H9 (cell line): ENCODE results near the gene FUNDC2. TPM values are rescaled to one million over a fixed set of nuclear protein-coding genes. Genes with fewer than 3 reads are reported as not detected.

Experiments used
- DNase-seq: peaks from one replicate; pipeline ENCODE4 v3.0.0-alpha.2; 2017
- H2AFZ ChIP-seq: one replicate; pipeline ENCODE4 v1.6.1; 2013; ENCODE audit warnings: mild to moderate bottlenecking, low read length, control low read depth, moderate library complexity
- H2AK5ac ChIP-seq: 2 replicates; pipeline ENCODE4 v1.6.1; 2013; ENCODE audit warnings: low read length, control low read depth, mixed read lengths; ENCODE audit not compliant: insufficient read length
- H2BK120ac ChIP-seq: one replicate; pipeline ENCODE4 v1.6.1; 2013; ENCODE audit warnings: low read depth, mild to moderate bottlenecking, low read length, control low read depth, inconsistent platforms; ENCODE audit not compliant: poor library complexity, severe bottlenecking
- H2BK12ac ChIP-seq: 2 replicates; pipeline ENCODE4 v1.6.1; 2013; ENCODE audit warnings: low read length, control low read depth, mixed read lengths, low read depth; ENCODE audit not compliant: insufficient read length
- H2BK15ac ChIP-seq: 2 replicates; pipeline ENCODE4 v1.6.1; 2013; ENCODE audit warnings: low read depth, low read length, control low read depth
- H2BK20ac ChIP-seq: one replicate; pipeline ENCODE4 v1.6.1; 2013; ENCODE audit warnings: low read depth, mild to moderate bottlenecking, low read length, control low read depth, inconsistent platforms; ENCODE audit not compliant: poor library complexity, severe bottlenecking
- H2BK5ac ChIP-seq: 2 replicates; pipeline ENCODE4 v1.6.1; 2013; ENCODE audit warnings: low read length, control low read depth, mixed read lengths; ENCODE audit not compliant: insufficient read length
- H3K14ac ChIP-seq: 2 replicates; pipeline ENCODE4 v1.6.1; 2013; ENCODE audit warnings: low read length, control low read depth; ENCODE audit not compliant: insufficient read depth
- H3K18ac ChIP-seq: 2 replicates; pipeline ENCODE4 v1.6.1; 2013; ENCODE audit warnings: low read depth, mild to moderate bottlenecking, mixed read lengths, low read length, control low read depth; ENCODE audit not compliant: insufficient read length
- H3K23ac ChIP-seq: 2 replicates; pipeline ENCODE4 v1.6.1; 2013; ENCODE audit warnings: low read length, control low read depth, mixed read lengths, low read depth; ENCODE audit not compliant: insufficient read length
- H3K23me2 ChIP-seq: 2 replicates; pipeline ENCODE4 v1.6.1; 2013; ENCODE audit warnings: low read depth, mild to moderate bottlenecking, mixed read lengths, low read length, control low read depth; ENCODE audit not compliant: insufficient read length, poor library complexity, severe bottlenecking
- H3K27ac ChIP-seq: 2 replicates; pipeline ENCODE4 v1.5.1; 2013; ENCODE audit warnings: low read length, control low read depth, mixed read lengths, low read depth; ENCODE audit not compliant: insufficient read length
- H3K27me3 ChIP-seq: 2 replicates; pipeline ENCODE4 v1.6.1; 2013; ENCODE audit warnings: low read length, control low read depth, inconsistent platforms; ENCODE audit not compliant: insufficient read depth
- H3K4ac ChIP-seq: 2 replicates; pipeline ENCODE4 v1.6.1; 2013; ENCODE audit warnings: low read depth, mild to moderate bottlenecking, control low read depth, inconsistent platforms, low read length, moderate library complexity
- H3K4me1 ChIP-seq: 2 replicates; pipeline ENCODE4 v1.6.1; 2013; ENCODE audit warnings: low read length, control low read depth, inconsistent platforms; ENCODE audit not compliant: insufficient read depth
- H3K4me2 ChIP-seq: 2 replicates; pipeline ENCODE4 v1.6.1; 2013; ENCODE audit warnings: low read length, control low read depth, mixed read lengths; ENCODE audit not compliant: insufficient read length, insufficient read depth
- H3K56ac ChIP-seq: 2 replicates; pipeline ENCODE4 v1.6.1; 2013; ENCODE audit warnings: low read depth, mild to moderate bottlenecking, mixed read lengths, low read length, control low read depth; ENCODE audit not compliant: insufficient read length
- H3K79me1 ChIP-seq: 2 replicates; pipeline ENCODE4 v1.6.1; 2013; ENCODE audit warnings: low read depth, mild to moderate bottlenecking, moderate library complexity, low read length, control low read depth, inconsistent platforms; ENCODE audit not compliant: insufficient read depth, poor library complexity, severe bottlenecking
- H3K79me2 ChIP-seq: 2 replicates; pipeline ENCODE4 v1.6.1; 2013; ENCODE audit warnings: low read length, control low read depth, inconsistent platforms; ENCODE audit not compliant: insufficient read depth
- H3K9ac ChIP-seq: 2 replicates; pipeline ENCODE4 v1.6.1; 2013; ENCODE audit warnings: low read length, control low read depth, mixed read lengths; ENCODE audit not compliant: insufficient read length; ENCODE audit errors: extremely low read depth
- H3K9me3 ChIP-seq: one replicate; pipeline ENCODE4 v1.6.1; 2013; ENCODE audit warnings: low read depth, low read length, inconsistent platforms; ENCODE audit not compliant: control insufficient read depth
- H3T11ph ChIP-seq: one replicate; pipeline ENCODE4 v1.6.1; 2013; ENCODE audit warnings: mild to moderate bottlenecking, low read length, control low read depth, inconsistent platforms
- H4K20me1 ChIP-seq: one replicate; pipeline ENCODE4 v1.6.1; 2013; ENCODE audit not compliant: control insufficient read depth, insufficient read length, insufficient read depth
- H4K5ac ChIP-seq: 2 replicates; pipeline ENCODE4 v1.6.1; 2013; ENCODE audit warnings: low read depth, mild to moderate bottlenecking, mixed read lengths, low read length, control low read depth; ENCODE audit not compliant: insufficient read length
- H4K8ac ChIP-seq: replicated peaks from 2 replicates; pipeline ENCODE4 v1.6.1; 2013; ENCODE audit warnings: low read length, control low read depth, mixed read lengths, low read depth; ENCODE audit not compliant: insufficient read length
- H4K91ac ChIP-seq: 2 replicates; pipeline ENCODE4 v1.6.1; 2013; ENCODE audit warnings: low read depth, mild to moderate bottlenecking, moderate library complexity, mixed read lengths, low read length, control low read depth; ENCODE audit not compliant: insufficient read length
- H3K27ac Mint-ChIP-seq, 3 experiments: 2 replicates in 2 of 3; 3 replicates in 1 of 3; pipeline ENCODE4 v1.8.0; 2020 to 2021; ENCODE audit warnings: mixed read lengths in 3 of 3, mild to moderate bottlenecking in 1 of 3, moderate library complexity in 1 of 3
- H3K27me3 Mint-ChIP-seq: 2 replicates; pipeline ENCODE4 v1.8.0; 2021; ENCODE audit warnings: low read depth, mild to moderate bottlenecking, moderate library complexity, mixed read lengths
- H3K36me3 Mint-ChIP-seq, 3 experiments: 2 replicates in 2 of 3; 3 replicates in 1 of 3; pipeline ENCODE4 v1.8.0; 2020 to 2021; ENCODE audit warnings: low read depth in 3 of 3, mixed read lengths in 3 of 3; ENCODE audit not compliant: insufficient read depth in 1 of 3
- H3K4me1 Mint-ChIP-seq, 2 experiments: 2 replicates each; pipeline ENCODE4 v1.8.0; 2020; ENCODE audit warnings: mixed read lengths in 2 of 2
- H3K4me3 Mint-ChIP-seq, 2 experiments: 2 replicates in 1 of 2; 3 replicates in 1 of 2; pipeline ENCODE4 v1.8.0; 2020 to 2021; ENCODE audit warnings: mild to moderate bottlenecking in 2 of 2, mixed read lengths in 2 of 2, moderate library complexity in 1 of 2
- H3K9me3 Mint-ChIP-seq, 2 experiments: 2 replicates in 1 of 2; 3 replicates in 1 of 2; pipeline ENCODE4 v1.8.0; 2020; ENCODE audit warnings: mild to moderate bottlenecking in 2 of 2, mixed read lengths in 2 of 2, moderate library complexity in 1 of 2
- CTCF ChIP-seq: fragments of 200-600 bp; sonication (generic); conservative IDR thresholded peaks from 3 replicates; pipeline ENCODE4 v1.8.0; 2021; ENCODE audit warnings: antibody characterized with exemption, mild to moderate bottlenecking
- WGBS: extraction: QIAGEN DNeasy Blood & Tissue Kit; methylation state at CpG from one replicate; pipeline ENCODE4 v1.1.7; 2013; ENCODE audit warnings: missing lambda C conversion rate, low lambda C conversion rate, mixed read lengths; ENCODE audit not compliant: insufficient read length; ENCODE audit errors: extremely low coverage; 5-methylcytosine and 5-hydroxymethylcytosine counted together
- total RNA-seq: library from RNA; stranded (reverse); gene quantifications from 2 replicates; pipeline ENCODE4 v1.2.1, GENCODE V29; 2021

Gene FUNDC2
- total RNA-seq, 1 experiment from 2014 or later, result 62.1 TPM

- WGBS, result no CpG with 5 or more reads among the region's 5 CpGs
- no peak overlapping the region for H3T11ph ChIP-seq
- peaks cover 16 to 20% (median 18%) of the 10 kb centered on the region in 3 experiments for H3K36me3 Mint-ChIP-seq
- no peak overlapping the region for H3K56ac ChIP-seq
- H3K27me3 ChIP-seq, result no peaks in the 10 kb centered on the region
- peaks cover 20% of the 10 kb centered on the region for H3K9me3 ChIP-seq
- H3K23ac ChIP-seq, result no peak overlapping the region
- no peak overlapping the region for H2BK12ac ChIP-seq
- H2BK15ac ChIP-seq, result no peak overlapping the region
- no peaks in the 10 kb centered on the region for H3K27me3 Mint-ChIP-seq
- no peak overlapping the region for H4K8ac ChIP-seq
- TF ChIP-seq CTCF, result no peak
- H4K91ac ChIP-seq, result no peak overlapping the region
- peaks cover 4 to 6% of the 10 kb centered on the region in 2 experiments; a peak in 3 of 4 replicates for H3K4me1 Mint-ChIP-seq
- no peak overlapping the region for H3K9ac ChIP-seq
- no peak overlapping the region for H2BK5ac ChIP-seq
- no peaks in the 10 kb centered on the region for H4K20me1 ChIP-seq
- no peaks in the 10 kb centered on the region for H3K23me2 ChIP-seq
- H3K9me3 Mint-ChIP-seq, result peaks cover 57 to 62% of the 10 kb centered on the region in 2 experiments
- no peak overlapping the region for H4K5ac ChIP-seq
- no peaks in the 10 kb centered on the region for H3K79me2 ChIP-seq
- DNase-seq, result no peak
- H3K4ac ChIP-seq, result no peak overlapping the region
- H2BK120ac ChIP-seq, result no peak overlapping the region
- H3K27ac ChIP-seq, result no peak overlapping the region
- H3K18ac ChIP-seq, result no peak overlapping the region
- H3K4me1 ChIP-seq, result no peaks in the 10 kb centered on the region
- no peak overlapping the region for H2AK5ac ChIP-seq
- H3K4me2 ChIP-seq, result no peak overlapping the region
- no peaks in the 10 kb centered on the region for H3K79me1 ChIP-seq
- H3K4me3 Mint-ChIP-seq, result no peak overlapping the region
- no peak overlapping the region for H2AFZ ChIP-seq
- H3K14ac ChIP-seq, result no peak overlapping the region
- no peak overlapping the region for H2BK20ac ChIP-seq
- no peak overlapping the region for H3K27ac Mint-ChIP-seq
These were observed 5.0 kb downstream of the FUNDC2 start for GRCh38 chrX:155031657-155032056.
